Stimulated activated CD4-positive, alpha-beta T cell treated with anti-CD3 and anti-CD28 coated beads, Interleukin-1b, Interleukin-23, amount 100 ng/mL, for 48 hours (primary cell): ENCODE measurements around the gene ITGA3.

Experiments used
- DNase-seq: peaks from one replicate; pipeline ENCODE4 v3.0.0-alpha.2; 2020

ITGA3 gene

GRCh38 chr17:50113624-50114320 lies 57.9 kb downstream of the ITGA3 start:
- DNase-seq, result no peak

DNA sequence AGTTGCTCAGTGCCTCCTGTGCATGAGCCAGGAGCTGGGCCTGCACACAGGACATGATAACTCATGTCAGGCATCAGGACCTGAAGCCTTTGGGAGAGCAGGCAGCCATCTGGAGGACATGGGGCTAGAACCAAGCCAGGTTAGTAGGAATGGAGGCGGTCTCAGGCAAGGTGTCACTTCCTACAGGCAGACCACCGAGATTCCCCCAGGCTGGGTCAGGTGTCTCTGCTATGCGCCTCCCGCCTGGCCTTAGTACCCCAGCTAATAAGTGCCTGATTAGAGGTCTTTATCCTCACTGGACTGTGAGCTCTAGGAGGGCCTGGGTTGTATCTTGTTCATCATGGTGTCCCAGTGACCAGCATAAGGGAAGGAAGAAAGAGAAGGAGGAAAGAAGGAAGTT lies 58.5 kb downstream of the ITGA3 start:
- no peak for DNase-seq

GRCh38 chr17:50114849-50115357 lies 59.0 kb downstream of the ITGA3 start:
- peak; percentile 46 for DNase-seq

GRCh38 chr17:50115756-50116155 lies 59.8 kb downstream of the ITGA3 start:
- no peak for DNase-seq

- peak; percentile 67 for DNase-seq
Observed at GRCh38 chr17:50117202-50118051, 61.5 kb downstream of the ITGA3 start.

GRCh38 chr17:50118076-50118827 lies 62.3 kb downstream of the ITGA3 start:
- no peak for DNase-seq

- no peak for DNase-seq
Observed at GRCh38 chr17:50118828-50119218, 62.9 kb downstream of the ITGA3 start.

DNA sequence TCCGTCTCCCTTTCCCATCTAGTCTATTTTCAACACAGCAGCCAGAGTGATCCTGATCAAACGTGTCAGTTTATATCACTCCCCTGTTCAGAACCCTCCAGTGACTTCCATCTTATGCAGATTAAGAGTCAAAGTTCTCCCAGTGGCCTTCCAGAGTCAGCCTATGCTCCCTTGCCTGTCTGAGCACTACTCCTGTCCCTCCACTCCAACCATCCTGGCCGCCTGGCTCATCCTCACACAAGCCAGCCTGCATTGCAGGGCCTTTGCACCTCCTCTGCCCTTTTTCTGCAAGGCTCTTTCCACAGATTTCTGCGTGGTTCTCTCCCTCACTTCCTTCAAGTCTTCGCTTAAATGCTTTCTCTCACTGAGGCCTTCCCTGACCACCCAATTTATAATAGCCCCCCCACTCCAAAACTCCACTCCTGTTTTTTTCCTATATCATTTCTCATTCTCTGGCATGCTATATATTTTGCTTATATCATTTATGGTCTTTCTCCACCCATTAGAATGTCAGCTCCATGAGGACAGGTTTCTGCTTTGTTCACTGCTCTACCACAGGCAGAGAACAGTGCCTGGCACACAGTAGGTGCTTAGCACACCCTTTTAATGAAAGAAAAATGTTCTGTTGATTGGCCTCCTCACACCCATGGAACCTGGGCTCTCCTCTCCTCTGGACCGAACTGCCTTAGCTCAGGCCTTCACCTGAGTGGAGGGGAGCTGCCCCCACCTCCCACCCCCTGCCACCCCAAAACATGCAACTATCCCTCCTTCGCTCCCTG lies 64.8 kb downstream of the ITGA3 start:
- DNase-seq, result no peak

DNA sequence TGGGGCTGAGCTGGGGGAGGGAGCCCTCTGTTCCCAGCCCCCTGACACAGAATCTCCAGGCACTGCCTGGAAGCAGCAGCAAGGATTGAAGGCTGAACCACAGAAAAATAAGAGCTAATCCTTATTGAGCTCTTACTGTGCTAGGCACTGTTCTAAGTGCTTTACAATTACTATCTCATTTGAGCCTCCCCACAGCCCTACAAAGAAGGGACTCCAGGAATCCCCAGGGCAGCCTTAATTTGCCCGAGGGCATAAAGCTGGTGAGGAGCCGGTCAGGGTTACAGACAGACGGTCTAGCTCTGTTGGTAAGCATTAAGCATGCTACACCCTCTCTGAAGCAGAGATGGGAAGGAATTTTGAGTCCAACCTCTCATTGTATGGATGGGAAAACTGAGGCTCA lies 67.0 kb downstream of the ITGA3 start:
- no peak for DNase-seq

DNA sequence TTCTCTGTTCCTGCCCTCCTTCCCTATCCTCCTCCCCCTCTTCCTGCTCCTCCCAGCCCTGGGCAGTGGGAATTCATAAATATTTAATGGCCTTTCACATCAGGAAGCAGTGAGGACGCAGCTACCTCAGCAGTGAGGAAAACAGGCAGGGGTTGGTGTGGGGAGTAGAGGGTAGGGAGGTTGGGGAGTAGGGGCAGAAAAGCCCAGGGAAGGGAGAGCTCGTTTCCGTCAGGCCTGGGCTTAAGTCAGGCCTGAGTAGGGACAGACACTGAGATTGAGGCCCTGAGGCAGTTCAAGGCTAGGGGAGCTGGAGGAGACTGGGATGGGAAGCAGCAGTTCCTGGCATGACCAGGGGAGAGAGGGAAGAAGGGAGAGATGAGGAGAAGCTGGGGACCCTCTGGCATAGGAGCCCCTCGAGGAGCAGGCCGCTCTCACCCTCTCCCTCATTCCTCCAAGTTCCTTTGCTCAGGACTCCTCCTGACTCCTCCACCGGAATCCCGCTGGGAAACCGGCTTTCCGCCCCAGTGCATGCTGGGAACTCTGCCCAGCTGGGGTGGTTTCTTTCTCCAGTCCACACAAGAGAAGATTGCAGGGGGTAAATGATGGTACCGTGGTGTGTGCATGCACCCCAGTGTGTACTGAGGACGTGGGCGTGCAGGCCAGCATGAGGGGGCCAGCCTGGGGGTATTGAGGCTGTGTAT lies 67.9 kb downstream of the ITGA3 start:
- DNase-seq, result no peak

GRCh38 chr17:50125420-50125997 lies 69.6 kb downstream of the ITGA3 start:
- no peak for DNase-seq

DNA sequence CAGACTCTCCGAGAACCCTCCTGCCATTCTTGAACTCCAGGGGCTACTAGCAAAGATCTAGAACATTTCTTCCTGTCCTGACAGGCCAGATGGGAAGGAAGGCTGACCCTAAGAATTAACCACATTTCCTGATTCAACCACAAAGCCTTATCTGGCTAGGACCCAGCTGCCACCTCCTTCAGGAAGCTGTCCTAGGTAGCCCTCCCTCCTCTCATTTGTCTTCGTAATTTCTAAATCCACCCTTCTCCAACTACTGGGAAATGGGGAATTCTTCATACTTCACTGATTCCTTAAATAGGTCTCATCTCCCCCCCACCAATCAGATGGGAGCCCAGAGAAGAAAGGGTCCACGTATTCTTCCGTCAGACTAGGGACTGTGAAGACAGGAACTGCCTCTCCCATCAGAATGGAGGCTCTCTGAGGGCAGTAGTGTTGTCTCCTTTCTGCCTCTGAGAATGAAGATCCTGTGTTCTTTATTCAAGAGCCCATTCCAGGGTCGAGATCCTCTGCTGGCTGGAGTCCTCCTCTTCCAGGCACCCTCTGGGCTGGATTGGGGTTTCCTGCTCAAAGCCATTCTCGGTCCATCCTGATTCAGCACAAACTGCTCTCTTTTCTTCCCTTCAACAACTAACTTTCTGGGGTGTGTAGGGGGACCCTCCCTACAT lies 71.9 kb downstream of the ITGA3 start:
- no peak for DNase-seq

DNA sequence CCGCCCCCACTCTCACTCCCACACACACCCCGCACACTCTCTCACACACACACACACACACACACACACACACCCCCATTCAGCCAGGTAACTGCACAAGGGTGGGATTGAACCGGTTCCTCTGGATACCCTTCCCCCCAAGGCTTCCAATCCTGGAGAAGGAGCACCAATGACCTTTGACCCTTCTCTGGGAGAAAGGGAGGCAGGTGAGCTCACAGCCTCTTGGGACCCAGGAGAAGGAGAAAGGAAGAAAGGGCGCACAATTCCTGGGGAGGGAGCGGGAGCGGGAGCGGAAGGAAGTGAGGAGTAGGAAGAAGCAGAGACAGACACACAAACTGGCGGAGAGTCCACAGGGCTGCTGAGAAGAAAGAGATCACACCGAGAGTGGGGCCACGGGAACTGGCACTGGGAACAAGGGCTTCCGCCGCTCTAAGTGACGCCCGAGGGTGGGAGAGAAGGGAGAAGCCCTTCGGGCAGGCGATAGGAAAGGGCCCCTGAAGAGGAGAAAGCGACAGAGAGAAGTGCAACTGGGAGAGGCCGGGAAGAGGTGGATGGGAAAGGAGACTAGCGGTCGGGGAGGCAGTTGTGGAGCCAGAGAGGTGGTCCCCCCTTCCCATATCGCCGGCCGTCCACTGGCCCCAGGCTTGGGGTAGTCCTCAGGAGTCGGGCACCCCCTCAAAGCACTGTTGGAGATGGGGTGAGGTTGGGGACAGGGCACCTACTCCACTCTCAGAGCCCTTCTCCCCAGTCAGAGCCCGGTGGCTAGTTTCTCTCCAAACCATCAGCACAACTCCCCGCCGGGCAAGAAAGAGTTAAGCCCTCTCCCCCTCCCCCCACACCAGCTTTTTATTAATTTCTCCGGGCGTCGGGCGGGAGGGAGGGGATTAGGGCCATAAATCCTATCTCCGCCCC lies 72.8 kb downstream of the ITGA3 start:
- no peak for DNase-seq

DNA sequence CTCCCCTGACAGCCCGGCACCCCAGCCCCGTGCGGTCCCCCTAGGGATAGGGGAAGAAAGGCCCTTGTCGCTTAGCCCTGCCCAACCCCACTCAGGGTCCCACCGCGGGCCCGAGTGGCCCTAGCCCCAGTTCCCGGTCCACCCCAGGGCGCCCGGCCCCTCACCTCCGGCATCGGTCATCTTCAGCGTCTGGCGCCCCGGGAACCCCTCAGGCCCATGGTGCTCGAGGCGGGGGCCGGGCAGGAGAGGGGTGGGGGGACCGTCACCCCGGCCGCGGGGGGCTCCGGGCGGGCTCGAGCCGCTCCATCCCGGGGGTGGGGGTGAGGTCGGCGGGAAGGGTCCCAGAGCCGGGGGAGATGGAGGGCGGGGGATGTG lies 73.4 kb downstream of the ITGA3 start:
- no peak for DNase-seq

DNA sequence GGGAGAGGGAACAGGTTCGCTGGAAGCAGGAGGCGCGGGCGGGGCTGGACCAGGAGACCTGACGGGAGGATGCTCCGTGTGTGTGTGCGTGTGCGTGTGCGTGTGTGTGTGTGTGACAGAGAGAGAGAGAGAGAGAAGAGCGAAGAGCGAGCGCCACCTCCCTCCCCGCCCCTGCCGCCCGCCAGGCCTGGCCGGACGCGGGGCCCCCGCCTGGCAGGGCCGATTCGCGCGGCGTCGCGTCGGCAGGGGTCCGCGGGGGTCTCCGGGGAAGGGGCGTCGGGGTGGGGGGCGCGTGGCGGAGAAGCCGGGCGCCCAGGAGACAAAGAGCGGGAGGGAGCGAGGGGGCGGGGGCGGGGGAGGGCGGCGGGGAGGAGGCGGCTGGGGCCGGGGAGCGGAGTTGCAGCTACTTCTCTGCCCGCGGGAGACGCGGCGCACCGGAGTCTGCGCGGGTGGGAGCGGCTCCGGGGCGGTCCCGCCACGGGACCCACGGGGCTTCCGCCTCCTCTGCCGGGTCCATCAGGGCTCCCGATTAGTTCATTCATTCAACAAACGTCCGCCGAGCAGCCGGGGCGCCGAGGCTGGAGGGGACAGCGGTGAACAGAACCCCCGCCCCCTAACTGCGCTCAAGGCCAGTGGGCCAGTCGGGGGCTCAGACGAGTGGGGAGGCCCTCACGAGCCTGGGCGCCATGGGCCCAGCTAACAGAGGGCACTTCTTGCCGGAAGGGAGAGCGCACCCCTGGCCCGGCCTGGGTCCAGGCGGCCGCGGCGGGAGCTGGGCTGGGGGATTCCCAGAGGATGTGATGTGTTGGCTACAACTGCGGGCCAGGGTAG lies 74.0 kb downstream of the ITGA3 start, which contains the start of gene SAMD14:
Gene SAMD14, minus strand, starts transcription at position 433 of the 831 bp plus-strand sequence. CDS start 5,201 bp downstream, outside the sequence.
- no peak for DNase-seq

DNA sequence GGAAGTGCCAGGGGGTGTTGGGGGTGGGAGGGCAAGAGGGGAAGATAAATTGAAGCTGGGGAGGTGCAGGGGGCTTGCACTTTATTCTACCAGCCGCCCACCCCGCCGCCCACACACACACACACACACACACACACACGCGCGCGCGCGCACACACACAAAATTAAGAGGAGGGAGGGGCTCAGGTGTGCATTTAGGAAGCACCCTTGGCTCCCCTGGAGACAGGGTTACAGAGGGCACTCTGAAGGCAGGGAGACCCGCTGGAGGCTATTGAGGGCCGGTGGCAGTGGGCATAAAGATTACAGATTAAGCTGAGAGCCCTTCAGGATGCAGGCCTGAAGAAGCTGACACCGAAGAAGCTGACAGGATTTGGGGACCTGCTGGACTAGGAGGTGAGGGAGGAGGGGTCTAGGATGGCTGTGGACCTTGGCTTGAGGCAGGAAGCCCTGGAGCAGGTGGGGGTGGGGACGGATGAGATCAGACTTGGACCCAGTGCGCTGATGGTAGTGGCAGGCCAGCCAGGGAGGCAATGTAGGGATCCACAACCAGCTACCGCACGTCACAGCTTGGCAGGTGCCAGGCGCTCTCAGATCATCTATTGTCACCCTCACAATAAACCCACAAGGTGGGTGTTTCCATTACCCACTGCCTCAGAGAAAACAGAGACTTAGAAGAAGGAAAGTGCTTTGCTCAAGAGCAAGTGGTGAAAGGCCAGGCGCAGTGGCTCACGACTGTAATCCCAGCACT lies 74.8 kb downstream of the ITGA3 start:
- DNase-seq, result no peak

DNA sequence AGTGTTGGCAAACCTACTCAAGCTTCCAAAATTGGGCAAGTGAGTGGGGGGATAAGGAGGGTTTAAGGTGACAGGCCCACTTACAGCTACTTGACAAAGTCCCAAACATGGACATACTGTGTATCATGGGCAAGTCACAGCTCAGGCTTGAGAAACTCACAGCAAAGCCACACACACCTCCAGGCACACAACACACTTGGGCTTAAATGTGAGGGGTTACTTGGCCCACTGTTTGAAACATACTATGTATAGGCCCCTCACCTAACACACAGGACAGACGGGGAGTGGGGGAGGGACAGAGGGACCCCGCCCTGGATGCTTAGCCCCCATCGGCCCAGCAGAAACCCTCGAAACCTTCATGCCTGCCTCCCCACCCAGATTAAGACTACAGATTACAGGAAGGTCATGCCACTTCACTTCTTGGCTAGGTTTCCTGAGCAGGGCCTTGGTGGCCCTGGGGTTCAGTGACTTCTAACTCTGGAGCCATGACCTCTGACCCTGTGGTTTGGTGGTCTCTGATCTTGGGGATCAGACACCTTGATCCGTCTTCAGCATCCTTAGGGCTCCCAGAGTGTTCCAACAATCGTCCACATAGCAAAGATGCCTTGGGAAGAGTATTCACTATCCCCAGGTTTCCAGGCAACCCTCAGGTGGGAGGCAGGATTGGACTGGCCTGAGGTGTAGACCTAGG lies 76.3 kb downstream of the ITGA3 start:
- DNase-seq, result no peak
